HepG2 (cell line): ENCODE results near the gene RAB28. TPM values are rescaled to one million over a fixed set of nuclear protein-coding genes. Genes with fewer than 3 reads are reported as not detected.

Source experiments
- ATAC-seq: fragments of 200-7000 bp; cut with Tn5 transposase; 3 replicates; pipeline ENCODE4 v1.9.1; 2020; ENCODE audit warnings: mild to moderate bottlenecking, moderate library complexity
- BruUV-seq: library from RNA; stranded (reverse); fragments of 400-500 nt; replicated peaks from 2 replicates; lab custom pipeline; 2021; lab: Mats Ljungman, UMichigan
- CTCF ChIA-PET: fragments of 300-600 bp; formaldehyde crosslinking; extraction: SDS; loops from one replicate; lab custom pipeline; 2021; ENCODE audit warnings: low total read pairs, inconsistent platforms, low intra/inter-chr PET ratio; lab: Yijun Ruan, JAX
- POLR2A ChIA-PET: fragments of 350-600 bp; sonication (Branson Sonifier 250); formaldehyde crosslinking; loops from one replicate; lab custom pipeline; 2020; ENCODE audit warnings: antibody characterized with exemption, inconsistent platforms; lab: Yijun Ruan, JAX
- DNase-seq: peaks from one replicate; pipeline ENCODE4 v3.0.0-alpha.2; 2015; ENCODE audit warnings: low spot score
- FAIRE-seq: peaks from 3 replicates; lab custom pipeline; 2011; peaks lifted over from hg19 to GRCh38; lab: Jason Lieb, UNC
- H2AFZ ChIP-seq: one replicate; pipeline ENCODE4 v1.6.1; 2011; ENCODE audit warnings: low read length, inconsistent platforms
- H3K27ac ChIP-seq: fragments of 300-600 bp; 3 replicates; pipeline ENCODE4 v1.8.0; 2011; ENCODE audit warnings: mixed run types, mild to moderate bottlenecking, mixed read lengths, low read length, inconsistent platforms; ENCODE audit not compliant: insufficient read depth; ENCODE audit errors: extremely low read length
- H3K27me3 ChIP-seq, 2 experiments: fragments of 200-600 bp in 1 of 2; 2 replicates in 1 of 2; 3 replicates in 1 of 2; pipeline versions ENCODE4 v1.6.0 to v1.8.0; 2011; ENCODE audit warnings: low read length in 2 of 2, mild to moderate bottlenecking in 2 of 2, moderate library complexity in 2 of 2, inconsistent platforms in 1 of 2; ENCODE audit not compliant: insufficient read depth in 2 of 2, control insufficient read depth in 1 of 2
- H3K36me3 ChIP-seq, 2 experiments: fragments of 200-600 bp in 1 of 2; replicated peaks in 1 of 2; 2 replicates in 1 of 2; 3 replicates in 1 of 2; pipeline versions ENCODE4 v1.5.1 to v1.8.0; 2011; ENCODE audit warnings: low read length in 2 of 2, inconsistent platforms in 1 of 2; ENCODE audit not compliant: insufficient read depth in 2 of 2, control insufficient read depth in 1 of 2
- H3K4me1 ChIP-seq: 2 replicates; pipeline ENCODE4 v1.5.1; 2012; ENCODE audit warnings: low read length, inconsistent platforms; ENCODE audit not compliant: insufficient read depth
- H3K4me2 ChIP-seq: 2 replicates; pipeline ENCODE4 v1.6.0; 2011; ENCODE audit warnings: low read depth, low read length, inconsistent platforms
- H3K4me3 ChIP-seq, 3 experiments: fragments of 200-600 bp in 1 of 3; sonication (generic), shearing (Covaris generic) in 1 of 3; replicated peaks in 1 of 3; 2 replicates each; pipeline ENCODE4 v1.5.1; 2011 to 2016; ENCODE audit warnings: low read length in 3 of 3, inconsistent platforms in 2 of 3, low read depth in 2 of 3, mild to moderate bottlenecking in 2 of 3, control low read depth in 1 of 3, mixed read lengths in 1 of 3; ENCODE audit not compliant: insufficient read depth in 1 of 3
- H3K79me2 ChIP-seq: one replicate; pipeline ENCODE4 v1.6.1; 2011; ENCODE audit warnings: low read length, inconsistent platforms; ENCODE audit not compliant: insufficient read depth
- H3K9ac ChIP-seq: 2 replicates; pipeline ENCODE4 v1.6.0; 2011; ENCODE audit warnings: mild to moderate bottlenecking, low read depth, low read length, inconsistent platforms; ENCODE audit not compliant: insufficient read depth
- H3K9me3 ChIP-seq: 2 replicates; pipeline ENCODE4 v1.5.1; 2012; ENCODE audit warnings: mild to moderate bottlenecking, low read length
- H4K20me1 ChIP-seq: 2 replicates; pipeline ENCODE4 v1.6.0; 2011; ENCODE audit warnings: inconsistent platforms, mild to moderate bottlenecking, low read length, moderate library complexity; ENCODE audit not compliant: insufficient read depth
- BATF2 ChIP-seq: sonication (generic); formaldehyde crosslinking; IDR thresholded peaks from 2 replicates; pipeline ENCODE4 v1.8.0; 2022; ENCODE audit warnings: mild to moderate bottlenecking, missing genetic modification reagents, moderate library complexity
- CCAR2 ChIP-seq: fragments of 200-400 bp; formaldehyde crosslinking; optimal IDR thresholded peaks from 2 replicates; pipeline ENCODE3; 2018; ENCODE audit warnings: low read depth, mild to moderate bottlenecking, low read length, moderate library complexity
- DPF2 ChIP-seq: sonication (generic); formaldehyde crosslinking; IDR thresholded peaks from 2 replicates; pipeline ENCODE4 v1.4.0; 2020; ENCODE audit warnings: mild to moderate bottlenecking, low read depth, missing genetic modification reagents, borderline replicate concordance
- E2F1 ChIP-seq: sonication (generic); formaldehyde crosslinking; IDR thresholded peaks from 2 replicates; pipeline ENCODE4 v1.5.0; 2020; ENCODE audit warnings: missing genetic modification reagents
- GZF1 ChIP-seq: sonication (generic); formaldehyde crosslinking; IDR thresholded peaks from 2 replicates; pipeline ENCODE4 v1.5.1; 2020; ENCODE audit warnings: mild to moderate bottlenecking, missing genetic modification reagents
- HNRNPH1 ChIP-seq: fragments of 200-400 bp; formaldehyde crosslinking; optimal IDR thresholded peaks from 2 replicates; pipeline ENCODE3; 2017; ENCODE audit warnings: mild to moderate bottlenecking, low read depth, low read length
- HOXA5 ChIP-seq: sonication (generic); formaldehyde crosslinking; IDR thresholded peaks from 2 replicates; pipeline ENCODE4 v1.4.0; 2020; ENCODE audit warnings: missing genetic modification reagents
- MTA1 ChIP-seq: sonication (generic); formaldehyde crosslinking; IDR thresholded peaks from 2 replicates; pipeline ENCODE4 v1.4.0; 2020; ENCODE audit warnings: missing genetic modification reagents, mild to moderate bottlenecking, borderline replicate concordance
- NCOA5 ChIP-seq: sonication (generic); formaldehyde crosslinking; IDR thresholded peaks from 2 replicates; pipeline ENCODE4 v1.4.0; 2020; ENCODE audit warnings: missing genetic modification reagents
- NFATC3 ChIP-seq: sonication (generic); formaldehyde crosslinking; IDR thresholded peaks from 2 replicates; pipeline ENCODE4 v1.5.1; 2020; ENCODE audit warnings: mild to moderate bottlenecking, missing genetic modification reagents
- ZFP36 ChIP-seq: fragments of 150-350 bp; IDR thresholded peaks from 2 replicates; pipeline ENCODE4 v1.6.1; 2018; ENCODE audit warnings: borderline replicate concordance, low read length, low read depth; ENCODE audit not compliant: partially characterized antibody
- ZNF34 ChIP-seq: sonication (generic); formaldehyde crosslinking; IDR thresholded peaks from 2 replicates; pipeline ENCODE4 v1.4.0; 2020; ENCODE audit warnings: mild to moderate bottlenecking, missing genetic modification reagents, borderline replicate concordance
- ZNF446 ChIP-seq: sonication (generic); formaldehyde crosslinking; IDR thresholded peaks from 2 replicates; pipeline ENCODE4 v1.5.0; 2020; ENCODE audit warnings: mild to moderate bottlenecking, missing genetic modification reagents
- ZNF563 ChIP-seq: sonication (generic); formaldehyde crosslinking; IDR thresholded peaks from 2 replicates; pipeline ENCODE4 v1.8.0; 2022; ENCODE audit warnings: mild to moderate bottlenecking, moderate library complexity, missing genetic modification reagents
- ZNF83 ChIP-seq: sonication (generic); formaldehyde crosslinking; IDR thresholded peaks from 2 replicates; pipeline ENCODE4 v1.4.0; 2020; ENCODE audit warnings: missing genetic modification reagents, mild to moderate bottlenecking, borderline replicate concordance
- WGBS: methylation state at CpG from one replicate; pipeline ENCODE4 v1.1.6; 2017; ENCODE audit warnings: low lambda C conversion rate; 5-methylcytosine and 5-hydroxymethylcytosine counted together
- in situ Hi-C: cut with HindIII; loops from 2 replicates; pipeline ENCODE4 v1.10.0; 2017; ENCODE audit warnings: low pct_unique_long_range_greater_than_20kb; ENCODE audit not compliant: extremely low pct_ligation_motif_present
- intact Hi-C: fragments of 100-400 bp; cut with micrococcal nuclease; formaldehyde crosslinking; loops from one replicate; pipeline ENCODE4 v1.10.0; 2022; ENCODE audit not compliant: unreplicated experiment
- polyA plus RNA-seq, 8 experiments: library from polyadenylated mRNA; depleted of rRNA in 3 of 8; stranded (reverse) in 7 of 8; unstranded in 1 of 8; fragments of >200 nt; fragmentation: Illumina TruSeq in 4 of 8; extraction: Trizol in 4 of 8; gene quantifications; 2 replicates each; pipeline versions ENCODE4 v1.2.1 to v1.2.3, GENCODE V29; 2011 to 2016; ENCODE audit warnings: low read depth in 4 of 8, missing spikeins in 1 of 8, mixed read lengths in 1 of 8; ENCODE audit not compliant: insufficient read depth in 1 of 8
- total RNA-seq, 5 experiments: library from RNA; depleted of rRNA; stranded (reverse); fragments of >200 nt; fragmentation: Illumina TruSeq; extraction: Trizol; gene quantifications; 2 replicates each; pipeline ENCODE4 v1.2.3, GENCODE V29; 2016; ENCODE audit warnings: low read depth in 1 of 5

Gene RAB28
- total and polyA plus RNA-seq, 2 of the 13 experiments (the other 11 are each of a cell fraction or from before 2014, with no cell fraction given) = 11.8 to 18.2 TPM

GRCh38 chr4:13478707-13479106, 5.4 kb downstream of the RAB28 start:
- no TSS peak for BruUV-seq

More at GRCh38 chr4:13478707-13479106, 5.4 kb downstream of the RAB28 start:
- intact Hi-C loops (no loop called here), in situ Hi-C loops (no loop called here)
- ATAC-seq (no peak), FAIRE-seq (no peak), DNase-seq (no peak)
- H3K79me2 ChIP-seq = peaks cover 35% of the 10 kb centered on the region
- ChIA-PET POLR2A (no interaction called here), CTCF (no interaction called here)
- H3K27ac ChIP-seq = no peak overlapping the region
- no peaks in the 10 kb centered on the region for H3K9me3 ChIP-seq
- TF ChIP-seq NCOA5 (no peak), ZNF446 (no peak), ZNF83 (CRISPR knock-in tag) (no peak), ZNF563 (CRISPR knock-in tag) (no peak), ZFP36 (no peak), DPF2 (CRISPR knock-in tag) (no peak), NFATC3 (CRISPR knock-in tag) (no peak), CCAR2 (no peak), E2F1 (CRISPR knock-in tag) (no peak), HNRNPH1 (no peak), MTA1 (CRISPR knock-in tag) (no peak), HOXA5 (no peak), BATF2 (CRISPR knock-in tag) (no peak), ZNF34 (CRISPR knock-in tag) (no peak), GZF1 (CRISPR knock-in tag) (no peak)
- 98% methylated on average over 1 of the region's 1 CpG for WGBS
- no peaks in the 10 kb centered on the region for H4K20me1 ChIP-seq
- H3K4me1 ChIP-seq = peaks cover 15% of the 10 kb centered on the region; the same call in 1 of the 2 replicates
- H3K9ac ChIP-seq = no peak overlapping the region
- no peak overlapping the region for H2AFZ ChIP-seq
- H3K4me2 ChIP-seq = no peak overlapping the region
- no peak overlapping the region for H3K4me3 ChIP-seq
- H3K27me3 ChIP-seq = no peaks in the 10 kb centered on the region; a peak in 1 of 5 replicates
- H3K36me3 ChIP-seq = peaks cover 0 to 8% of the 10 kb centered on the region in 2 experiments; a peak in 1 of 5 replicates
